ENCODE measurements around the gene EDDM13. TPM values are rescaled to one million over a fixed set of nuclear protein-coding genes. Genes with fewer than 3 reads are reported as not detected.

Gene EDDM13
- total RNA-seq, 6 donors from 2014 or later = 0.89 to 1.2 TPM; not detected in 4

DNA sequence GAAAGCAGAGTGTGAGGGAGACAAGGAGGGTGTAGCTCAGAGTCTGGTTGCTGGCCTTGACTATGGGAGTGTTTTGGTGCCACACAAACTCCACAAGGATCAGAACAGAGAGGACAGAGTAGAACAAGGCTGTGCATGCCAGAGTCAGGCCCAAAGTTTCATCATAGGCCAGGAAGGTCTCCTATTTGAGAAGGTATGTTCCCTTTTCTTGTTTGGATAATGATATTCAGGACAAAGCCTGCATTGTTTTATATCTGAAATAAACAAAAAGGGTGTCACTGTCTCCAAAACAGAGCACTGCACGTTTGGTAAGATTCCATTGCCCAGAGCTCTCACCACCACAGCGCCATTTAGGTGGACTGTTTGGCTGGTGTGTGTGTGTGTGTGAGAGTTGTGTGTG is 45.2 kb downstream of the EDDM13 start:
- no peak for DNase-seq
- Histone ChIP-seq H3K36me3 (peaks cover 0 to 2% (median 0%) of the 10 kb centered on the region in 4 donors), H3K4me3 (no peak overlapping the region), H3K27ac (no peak overlapping the region), H3K4me1 (peaks cover 13 to 17% (median 15%) of the 10 kb centered on the region in 4 donors), H3K27me3 (no peaks in the 10 kb centered on the region), H3K9me3 (no peaks in the 10 kb centered on the region)
- 58 to 69% methylated on average over 2 of the region's 2 CpGs for WGBS, 2 donors
- no peak for ATAC-seq (ENCODE audit: low FRiP score in 2 of 2)
- TF ChIP-seq CTCF (IDR thresholded peaks at IDR 0.05) = no peak

DNA sequence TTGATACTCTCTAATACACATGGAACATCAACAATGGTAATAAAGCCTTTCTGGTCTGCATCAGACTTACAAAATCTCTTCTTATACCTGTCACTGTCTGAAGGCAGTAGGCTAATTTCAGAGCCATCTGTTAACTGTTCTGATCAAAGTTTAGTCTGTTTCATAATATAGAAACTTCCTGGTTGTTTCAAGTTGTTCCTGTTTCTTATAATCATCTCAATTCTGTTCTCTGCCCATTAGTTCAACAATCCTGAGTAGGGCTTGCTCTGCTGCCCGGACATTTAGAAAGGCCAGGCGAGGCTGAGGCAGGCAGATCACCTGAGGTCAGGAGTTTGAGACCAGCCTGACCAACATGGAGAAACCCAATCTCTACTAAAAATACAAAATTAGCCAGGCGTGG is 47.4 kb downstream of the EDDM13 start:
- WGBS, 2 donors = 63 to 71% methylated on average over 3 of the region's 3 CpGs
- ATAC-seq (ENCODE audit: low FRiP score in 2 of 2) = no peak
- Histone ChIP-seq H3K4me1 (peaks cover 6 to 8% (median 7%) of the 10 kb centered on the region in 4 donors), H3K27ac (no peak overlapping the region), H3K36me3 (no peaks in the 10 kb centered on the region), H3K27me3 (no peaks in the 10 kb centered on the region), H3K4me3 (no peak overlapping the region), H3K9me3 (no peaks in the 10 kb centered on the region)
- no peak for DNase-seq
- TF ChIP-seq EP300 (IDR thresholded peaks at IDR 0.05) = no peak
- no peak for TF ChIP-seq POLR2A (IDR thresholded peaks at IDR 0.05)
- no peak for TF ChIP-seq CTCF (IDR thresholded peaks at IDR 0.05)
- TF ChIP-seq POLR2AphosphoS5 (IDR thresholded peaks at IDR 0.05) = no peak

DNA sequence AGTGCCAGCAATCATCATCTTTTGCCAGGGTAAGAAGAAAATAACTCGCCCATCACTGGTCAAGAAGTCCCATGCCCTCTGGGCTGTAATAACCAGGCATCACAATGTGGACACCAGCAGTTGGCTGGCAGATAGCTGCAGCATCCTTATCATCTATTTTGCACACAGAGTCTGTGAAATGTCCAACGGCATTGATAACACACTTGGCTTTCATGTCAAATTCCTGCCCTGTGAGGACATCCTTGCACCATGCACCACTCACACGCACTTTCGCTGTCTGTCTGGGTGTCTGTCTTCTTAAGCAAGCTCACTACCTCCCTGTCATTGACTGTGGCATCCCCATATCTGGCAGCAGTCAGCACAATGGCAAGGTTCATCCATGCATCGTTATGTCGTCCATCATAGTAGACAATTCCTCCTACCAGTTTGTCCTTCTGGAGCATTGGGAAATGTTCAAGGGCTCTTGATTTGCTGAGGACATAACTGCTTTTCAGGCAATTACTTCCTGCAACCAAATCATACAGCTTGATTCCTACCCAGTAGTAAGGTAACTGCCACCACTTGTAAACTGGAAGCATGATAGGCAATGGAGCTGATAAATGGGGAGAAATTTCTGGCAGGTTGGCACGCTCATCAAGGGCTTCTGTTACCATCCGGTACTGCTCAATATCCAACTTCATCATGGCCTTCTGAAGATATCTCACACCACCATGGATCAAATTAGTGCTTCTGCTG is 48.9 kb downstream of the EDDM13 start:
- H3K9me3 ChIP-seq = no peaks in the 10 kb centered on the region
- DNase-seq (no peak), ATAC-seq (ENCODE audit: low FRiP score in 2 of 2) (no peak)
- H3K27me3 ChIP-seq = no peaks in the 10 kb centered on the region
- no peak overlapping the region for H3K4me3 ChIP-seq
- no peaks in the 10 kb centered on the region for H3K36me3 ChIP-seq
- peak overlapping the region in 1 of 4 donors; percentile 7 for H3K27ac ChIP-seq
- H3K4me1 ChIP-seq = no peaks in the 10 kb centered on the region
- 78 to 80% methylated on average over 8 of the region's 8 CpGs for WGBS, 2 donors
- TF ChIP-seq POLR2A (IDR thresholded peaks at IDR 0.05) = no peak
- TF ChIP-seq EP300 (IDR thresholded peaks at IDR 0.05) = no peak
- TF ChIP-seq CTCF (IDR thresholded peaks at IDR 0.05) = no peak
- no peak for TF ChIP-seq POLR2AphosphoS5 (IDR thresholded peaks at IDR 0.05)

GRCh38 chr19:56321989-56322440 is 49.5 kb downstream of the EDDM13 start:
- Histone ChIP-seq H3K36me3 (no peaks in the 10 kb centered on the region), H3K4me1 (no peaks in the 10 kb centered on the region), H3K9me3 (no peaks in the 10 kb centered on the region), H3K27ac (peak overlapping the region in 3 of 4 donors; percentile 7 to 66 (median 49)), H3K4me3 (no peak overlapping the region), H3K27me3 (no peaks in the 10 kb centered on the region)
- TF ChIP-seq POLR2AphosphoS5 (IDR thresholded peaks at IDR 0.05) = no peak
- no peak for TF ChIP-seq POLR2A (IDR thresholded peaks at IDR 0.05)
- no peak for TF ChIP-seq CTCF (IDR thresholded peaks at IDR 0.05)
- no peak for TF ChIP-seq EP300 (IDR thresholded peaks at IDR 0.05)
- 53 to 69% methylated on average over 7 of the region's 7 CpGs for WGBS, 2 donors
- ATAC-seq (ENCODE audit: low FRiP score in 2 of 2) (peak in 1 of 2 donors; percentile 39), DNase-seq (peak in 1 of 2 donors; percentile 39)

DNA sequence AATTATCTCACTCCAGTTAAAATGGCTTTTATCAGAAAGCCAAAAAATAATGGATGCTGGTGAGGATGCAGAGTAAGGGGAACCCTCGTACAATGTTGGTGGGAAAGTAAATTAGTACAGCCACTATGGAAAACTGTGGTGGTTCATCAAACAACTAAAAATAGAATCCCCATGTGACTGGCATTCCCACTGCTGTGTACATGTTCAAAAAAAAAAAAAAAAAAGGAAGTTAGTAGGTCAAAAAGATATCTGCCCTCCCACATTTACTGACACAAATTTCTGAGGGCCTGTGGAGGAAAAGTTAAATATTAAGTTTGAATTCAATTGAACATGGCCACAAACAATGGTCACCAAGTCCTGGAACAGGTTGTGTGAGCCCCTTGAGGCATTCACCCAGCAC is 51.9 kb downstream of the EDDM13 start:
- no peak overlapping the region for H3K4me3 ChIP-seq
- WGBS, 2 donors = 44% methylated on average over 1 of the region's 1 CpG
- no peak for DNase-seq
- no peak overlapping the region for H3K27ac ChIP-seq
- no peaks in the 10 kb centered on the region for H3K9me3 ChIP-seq
- TF ChIP-seq POLR2A (IDR thresholded peaks at IDR 0.05) = no peak
- TF ChIP-seq EP300 (IDR thresholded peaks at IDR 0.05) = no peak
- no peak for TF ChIP-seq POLR2AphosphoS5 (IDR thresholded peaks at IDR 0.05)
- TF ChIP-seq CTCF (IDR thresholded peaks at IDR 0.05) = no peak
- H3K27me3 ChIP-seq = no peaks in the 10 kb centered on the region
- no peaks in the 10 kb centered on the region for H3K4me1 ChIP-seq
- ATAC-seq (ENCODE audit: low FRiP score in 2 of 2) = no peak
- H3K36me3 ChIP-seq = no peaks in the 10 kb centered on the region
